ENCODE results near the gene BTBD18.
"Not testable (repeated sequence)": the region's sequence is repeated elsewhere in the genome, so short reads cannot be mapped to it uniquely, and the experiment has no call there.

Gene BTBD18

DNA sequence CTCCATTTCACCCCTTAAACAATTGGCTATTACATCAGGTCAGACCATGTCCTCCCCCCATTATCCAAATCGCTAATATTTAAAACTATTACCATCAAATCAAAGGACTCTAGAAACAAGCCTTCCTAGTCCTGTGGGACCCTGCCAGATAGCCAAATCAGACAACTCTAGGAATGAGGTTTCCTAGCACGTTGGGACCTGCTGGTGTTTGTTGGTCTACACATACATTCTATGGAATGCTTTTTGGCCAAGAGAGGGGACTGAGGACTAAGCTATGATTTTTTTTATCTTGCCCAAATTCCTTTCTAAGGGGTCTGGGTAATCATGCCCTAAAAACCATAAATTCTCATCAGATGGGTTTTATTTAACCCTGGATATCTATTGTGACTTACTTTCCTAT, 24.4 kb downstream of the BTBD18 start:
- no peak for DNase-seq

- not testable (repeated sequence) for DNase-seq
Measured at GRCh38 chr11:57716726-57717125, 34.9 kb downstream of the BTBD18 start.

GRCh38 chr11:57713835-57714234, 37.8 kb downstream of the BTBD18 start:
- no peak for DNase-seq

DNA sequence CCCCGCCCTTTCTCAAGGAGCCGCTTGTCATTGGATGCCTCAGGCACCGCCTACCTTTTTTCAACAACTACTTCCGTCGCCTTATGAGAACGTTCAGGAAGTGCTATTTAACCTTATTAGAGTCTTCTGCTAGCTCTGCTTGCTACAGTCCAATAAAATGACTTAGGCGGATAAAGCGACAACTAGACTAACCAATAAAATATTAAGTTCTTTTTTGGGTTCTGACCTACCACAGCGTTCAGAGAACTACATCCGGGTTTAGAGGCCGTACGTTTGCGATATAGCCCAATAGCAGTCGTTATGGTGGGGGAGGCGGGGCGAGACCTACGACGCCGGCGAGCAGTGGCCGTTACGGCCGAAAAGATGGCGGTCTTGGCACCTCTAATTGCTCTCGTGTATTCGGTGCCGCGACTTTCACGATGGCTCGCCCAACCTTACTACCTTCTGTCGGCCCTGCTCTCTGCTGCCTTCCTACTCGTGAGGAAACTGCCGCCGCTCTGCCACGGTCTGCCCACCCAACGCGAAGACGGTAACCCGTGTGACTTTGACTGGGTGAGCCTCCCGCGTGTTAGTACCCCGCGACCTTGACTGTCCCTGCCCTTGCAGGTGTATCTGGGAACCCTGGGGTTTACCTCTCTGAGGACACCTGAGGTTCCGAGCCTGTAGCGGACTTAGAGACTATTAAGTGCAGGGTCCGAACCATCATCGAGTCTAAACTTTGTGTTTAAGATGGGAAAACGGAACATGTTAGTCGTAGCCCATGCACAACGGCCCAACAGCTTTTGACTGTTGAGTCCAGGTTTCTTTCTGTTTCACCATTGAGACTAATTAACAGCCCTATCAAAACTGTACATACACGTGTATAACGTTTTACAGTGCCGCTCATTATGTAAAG, 39.1 kb downstream of the BTBD18 start, which contains the start of gene TMX2:
Gene TMX2 (plus strand): TSS at position 338 of the 895 bp plus-strand sequence. CDS start 26 bp downstream, at position 364.
- peak; percentile 91 for DNase-seq

- DNase-seq = peak; percentile 71
Measured at GRCh38 chr11:57711414-57712255, 40.0 kb downstream of the BTBD18 start, which contains the start of gene MED19. Gene MED19, minus strand, starts transcription at chr11:57712215. Its CDS starts 36 bp downstream, at chr11:57712179.

- DNase-seq = no peak
Measured at GRCh38 chr11:57709802-57710367, 41.7 kb downstream of the BTBD18 start.

DNA sequence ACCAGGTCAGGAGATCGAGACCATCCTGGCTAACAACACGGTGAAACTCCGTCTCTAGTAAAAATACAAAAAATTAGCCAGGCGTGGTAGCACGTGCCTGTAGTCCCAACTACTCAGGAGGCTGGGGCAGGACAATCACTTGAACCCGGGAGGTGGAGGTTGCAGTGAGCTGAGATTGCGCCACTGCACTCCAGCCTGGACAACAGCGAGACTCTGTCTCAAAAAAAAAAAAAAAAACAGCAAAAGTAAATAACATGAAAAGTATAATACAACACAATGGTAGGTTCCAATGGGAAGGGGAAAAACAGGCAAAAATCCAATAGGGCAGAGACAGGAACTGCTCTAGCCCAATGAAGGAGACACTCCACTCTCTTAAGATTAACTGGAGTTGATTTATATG, 46.2 kb downstream of the BTBD18 start:
- DNase-seq = not testable (repeated sequence)

DNA sequence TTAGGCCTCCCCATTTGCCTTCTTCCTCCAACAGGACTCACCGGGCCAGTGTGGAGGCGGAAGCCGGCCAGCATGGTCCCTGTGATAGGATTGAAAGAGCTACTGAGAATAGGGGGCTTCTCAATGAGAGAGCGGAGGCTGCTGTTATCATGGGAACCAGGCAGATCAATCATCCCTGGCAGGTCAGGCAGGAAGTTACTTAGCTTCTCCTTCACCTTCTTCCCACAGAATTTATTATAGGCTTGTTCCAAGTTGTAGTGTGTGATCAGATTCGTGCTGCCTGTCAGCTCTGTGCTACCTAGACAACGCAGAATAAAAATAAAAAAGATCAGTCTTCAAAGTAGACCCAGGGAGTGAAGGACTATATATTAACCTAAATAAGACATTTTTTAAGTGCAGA, 46.7 kb downstream of the BTBD18 start:
- DNase-seq = no peak

DNA sequence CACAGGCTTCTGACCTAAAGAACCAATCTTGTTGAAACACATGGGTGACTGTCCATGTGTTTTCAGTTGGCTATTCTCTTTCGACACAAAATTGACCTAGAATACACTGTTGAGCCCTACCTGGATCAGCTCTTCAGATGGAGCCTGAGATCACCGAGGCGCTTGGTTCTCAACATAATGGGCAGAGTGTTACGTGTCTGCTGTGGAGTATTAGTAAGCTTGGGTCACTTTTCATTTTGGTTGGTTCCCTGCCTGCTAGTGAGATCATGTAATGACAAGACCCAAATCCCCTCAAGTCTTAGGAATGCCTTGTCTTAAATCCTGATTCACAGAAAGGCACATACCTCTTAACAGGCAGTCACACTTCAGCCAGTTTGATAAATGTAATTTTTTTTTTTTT, 48.3 kb downstream of the BTBD18 start:
- DNase-seq = no peak

- no peak for DNase-seq
Measured at GRCh38 chr11:57700425-57700824, 51.2 kb downstream of the BTBD18 start.

- DNase-seq = no peak
Measured at GRCh38 chr11:57699813-57700212, 51.8 kb downstream of the BTBD18 start.

DNA sequence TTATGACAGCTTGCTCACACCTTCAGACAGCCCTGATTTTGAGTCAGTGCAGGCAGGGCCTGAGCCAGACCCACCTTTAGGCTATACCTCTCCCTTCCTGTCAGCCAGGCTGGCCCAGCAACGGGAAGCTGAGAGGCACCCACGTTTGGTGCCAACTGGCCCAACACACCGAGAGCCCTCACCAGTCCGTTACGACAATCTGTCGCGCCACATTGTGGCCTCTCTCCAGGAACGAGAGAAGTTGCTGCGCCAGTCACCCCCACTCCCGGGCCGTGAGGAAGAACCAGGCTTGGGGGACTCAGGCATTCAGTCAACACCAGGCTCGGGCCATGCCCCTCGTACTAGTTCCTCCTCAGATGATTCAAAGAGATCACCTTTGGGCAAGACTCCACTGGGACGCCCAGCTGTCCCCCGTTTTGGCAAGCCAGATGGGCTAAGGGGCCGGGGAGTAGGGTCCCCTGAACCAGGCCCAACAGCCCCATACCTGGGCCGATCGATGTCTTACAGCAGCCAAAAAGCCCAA, 52.7 kb downstream of the BTBD18 start:
- no peak for DNase-seq
